ENCODE measurements around the gene MANF. TPM values are rescaled to one million over a fixed set of nuclear protein-coding genes. Genes with fewer than 3 reads are reported as not detected.

MANF gene
- total RNA-seq, 1 experiment from 2014 or later: 132 TPM

DNA sequence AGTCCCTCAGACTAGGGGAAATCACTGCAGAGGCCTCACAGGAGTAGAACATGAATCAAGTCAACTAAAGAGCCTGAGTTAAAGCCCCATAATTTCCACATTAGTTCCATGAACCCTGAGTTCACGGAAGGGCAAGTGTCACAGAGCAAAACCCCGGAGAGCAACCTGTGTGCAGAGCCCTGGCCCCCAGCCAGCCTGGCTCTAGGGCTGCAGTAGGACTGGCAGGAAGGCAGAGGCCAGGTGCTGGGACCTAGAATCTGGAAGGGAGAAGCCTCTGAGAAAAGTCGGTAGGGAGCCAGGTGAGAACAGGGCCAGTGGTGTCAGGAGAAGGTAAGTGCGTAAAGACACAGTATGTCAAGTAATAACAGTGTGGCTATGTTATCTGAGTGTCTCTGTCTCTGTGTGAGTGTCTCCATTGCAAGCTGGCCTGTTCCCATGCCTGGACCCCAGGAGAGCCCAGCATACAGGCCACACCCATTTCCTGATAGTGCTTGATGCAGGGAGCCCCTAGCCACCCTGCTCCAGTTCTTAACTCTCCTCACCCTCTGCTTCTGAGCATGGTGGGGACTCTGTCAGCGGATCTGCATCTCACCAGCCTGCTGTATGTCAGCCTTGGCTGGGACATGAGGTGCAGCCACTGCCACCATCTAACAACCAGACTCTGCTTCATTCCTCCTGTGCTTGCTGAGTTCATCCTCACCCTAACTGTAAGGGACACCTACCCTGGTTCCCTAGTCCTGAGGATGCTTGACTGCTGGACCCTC is 11.3 kb upstream of the MANF start (continued):
- TF ChIP-seq, protein P1, sequence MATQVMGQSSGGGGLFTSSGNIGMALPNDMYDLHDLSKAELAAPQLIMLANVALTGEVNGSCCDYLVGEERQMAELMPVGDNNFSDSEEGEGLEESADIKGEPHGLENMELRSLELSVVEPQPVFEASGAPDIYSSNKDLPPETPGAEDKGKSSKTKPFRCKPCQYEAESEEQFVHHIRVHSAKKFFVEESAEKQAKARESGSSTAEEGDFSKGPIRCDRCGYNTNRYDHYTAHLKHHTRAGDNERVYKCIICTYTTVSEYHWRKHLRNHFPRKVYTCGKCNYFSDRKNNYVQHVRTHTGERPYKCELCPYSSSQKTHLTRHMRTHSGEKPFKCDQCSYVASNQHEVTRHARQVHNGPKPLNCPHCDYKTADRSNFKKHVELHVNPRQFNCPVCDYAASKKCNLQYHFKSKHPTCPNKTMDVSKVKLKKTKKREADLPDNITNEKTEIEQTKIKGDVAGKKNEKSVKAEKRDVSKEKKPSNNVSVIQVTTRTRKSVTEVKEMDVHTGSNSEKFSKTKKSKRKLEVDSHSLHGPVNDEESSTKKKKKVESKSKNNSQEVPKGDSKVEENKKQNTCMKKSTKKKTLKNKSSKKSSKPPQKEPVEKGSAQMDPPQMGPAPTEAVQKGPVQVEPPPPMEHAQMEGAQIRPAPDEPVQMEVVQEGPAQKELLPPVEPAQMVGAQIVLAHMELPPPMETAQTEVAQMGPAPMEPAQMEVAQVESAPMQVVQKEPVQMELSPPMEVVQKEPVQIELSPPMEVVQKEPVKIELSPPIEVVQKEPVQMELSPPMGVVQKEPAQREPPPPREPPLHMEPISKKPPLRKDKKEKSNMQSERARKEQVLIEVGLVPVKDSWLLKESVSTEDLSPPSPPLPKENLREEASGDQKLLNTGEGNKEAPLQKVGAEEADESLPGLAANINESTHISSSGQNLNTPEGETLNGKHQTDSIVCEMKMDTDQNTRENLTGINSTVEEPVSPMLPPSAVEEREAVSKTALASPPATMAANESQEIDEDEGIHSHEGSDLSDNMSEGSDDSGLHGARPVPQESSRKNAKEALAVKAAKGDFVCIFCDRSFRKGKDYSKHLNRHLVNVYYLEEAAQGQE (IDR thresholded peaks at IDR 0.05; ENCODE audit: low read depth): no peak
- TF ChIP-seq ZBTB33 (IDR thresholded peaks at IDR 0.05; ENCODE audit: extremely low read depth, insufficient replicate concordance, low read length): no peak

- intact Hi-C loops (cut with micrococcal nuclease): loop anchor here (5.0 kb wide), 2 partner anchors 102 to 697 kb away; no protein-coding TSS in a partner anchor
- RAD21 ChIA-PET (ENCODE audit: low non-redundant PET in 1 of 2, low total read pairs in 2 of 2, uncharacterized antibody in 2 of 2, unreplicated experiment in 2 of 2): no interaction called here
- CTCF ChIA-PET: no interaction called here
- Histone ChIP-seq H4K20me1 (ENCODE audit: insufficient read depth) (no peaks in the 10 kb centered on the region), H3K9ac (ENCODE audit: low read length) (no peak overlapping the region), H3K4me3 (replicated peaks in 1 of 2; ENCODE audit: low read depth in 1 of 2, low read length in 2 of 2) (no peak overlapping the region), H3K27me3 (ENCODE audit: insufficient read depth, low read length) (no peaks in the 10 kb centered on the region), H3K9me3 (ENCODE audit: control insufficient read depth in 1 of 2, insufficient read depth in 1 of 2, low read depth in 1 of 2, low read length in 2 of 2) (no peaks in the 10 kb centered on the region), H3K27ac (ENCODE audit: low read depth, low read length) (no peak overlapping the region), H2AFZ (ENCODE audit: low read depth, low read length, poor library complexity, severe bottlenecking) (no peak overlapping the region), H3K36me3 (ENCODE audit: control insufficient read depth in 1 of 2, insufficient read depth in 2 of 2, low read length in 2 of 2) (no peaks in the 10 kb centered on the region), H3K9me2 (ENCODE audit: insufficient read depth) (no peaks in the 10 kb centered on the region), H3K4me1 (ENCODE audit: control insufficient read depth in 1 of 2, insufficient read depth in 2 of 2, low read length in 2 of 2) (no peaks in the 10 kb centered on the region), H3K79me2 (ENCODE audit: insufficient read depth, low read length) (no peaks in the 10 kb centered on the region), H3K4me2 (ENCODE audit: low read length) (no peak overlapping the region)
- no peak for TF ChIP-seq CBX3 (IDR thresholded peaks at IDR 0.05; ENCODE audit: low read depth)
- TF ChIP-seq SIN3A (IDR thresholded peaks at IDR 0.05; ENCODE audit: low read depth): no peak
- no peak for TF ChIP-seq EGR1 (IDR thresholded peaks at IDR 0.05; ENCODE audit: low read depth)
- no peak for TF ChIP-seq SRF (IDR thresholded peaks at IDR 0.05; ENCODE audit: low read depth)
- ATAC-seq (no peak), DNase-seq (ENCODE audit: low read depth, low spot score) (no peak)
- POLR2A ChIA-PET: no interaction called here
- no TSS peak for BruUV-seq (replicated peaks)
Observed at GRCh38 chr3:51374456-51374855, 10.6 kb upstream of the MANF start.
